HG03342 (cell line): ENCODE data around the gene EFCAB7.
"Not testable (repeated sequence)": the region's sequence is repeated elsewhere in the genome, so short reads cannot be mapped to it uniquely, and the experiment has no call there.

Experiments
- ATAC-seq: cut with Tn5 transposase; IDR thresholded peaks from one replicate; pipeline ENCODE4 v1.9.1; 2021; ENCODE audit warnings: mild to moderate bottlenecking, moderate library complexity; ENCODE audit not compliant: unreplicated experiment

Gene EFCAB7

GRCh38 chr1:63548303-63548702, 25.0 kb downstream of the EFCAB7 start:
- ATAC-seq: no peak

DNA sequence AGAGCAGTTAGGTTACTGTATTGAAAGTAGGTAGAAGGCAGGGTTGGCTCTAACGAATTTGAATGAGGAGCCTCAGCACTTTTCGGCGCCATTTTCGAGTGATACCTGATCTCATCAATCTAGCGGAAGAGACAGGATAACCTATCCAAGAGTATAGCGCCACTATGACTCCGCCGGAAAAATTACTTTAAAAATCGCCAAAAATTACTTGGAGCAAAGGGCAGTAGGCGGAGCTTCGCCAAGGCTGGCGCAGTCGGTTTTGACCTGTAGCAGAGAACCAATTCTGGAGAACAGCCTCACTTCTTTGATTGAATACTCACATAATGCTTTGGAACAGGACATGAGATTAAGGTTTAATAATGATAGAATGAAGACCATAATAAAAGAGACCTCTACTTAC, 25.6 kb downstream of the EFCAB7 start:
- ATAC-seq: no peak

DNA sequence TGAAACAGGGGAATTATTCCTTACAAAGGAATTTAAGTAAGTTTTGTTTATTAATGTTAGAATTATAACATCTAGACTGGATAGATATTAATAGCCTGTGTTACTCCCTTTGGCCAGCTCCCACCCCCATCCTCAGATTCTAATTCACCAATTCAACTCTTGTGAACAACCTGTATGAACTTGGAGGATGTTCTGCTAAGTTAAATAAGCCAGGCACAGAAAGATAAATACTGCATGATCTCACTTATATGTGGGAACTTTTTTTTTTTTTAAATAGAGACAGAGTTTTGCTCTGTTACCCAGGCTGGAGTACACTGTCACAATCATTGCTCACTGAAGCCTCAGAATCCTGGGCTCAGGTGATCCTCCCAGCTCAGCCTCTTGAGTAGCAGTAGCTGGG, 32.2 kb downstream of the EFCAB7 start:
- ATAC-seq: no peak

DNA sequence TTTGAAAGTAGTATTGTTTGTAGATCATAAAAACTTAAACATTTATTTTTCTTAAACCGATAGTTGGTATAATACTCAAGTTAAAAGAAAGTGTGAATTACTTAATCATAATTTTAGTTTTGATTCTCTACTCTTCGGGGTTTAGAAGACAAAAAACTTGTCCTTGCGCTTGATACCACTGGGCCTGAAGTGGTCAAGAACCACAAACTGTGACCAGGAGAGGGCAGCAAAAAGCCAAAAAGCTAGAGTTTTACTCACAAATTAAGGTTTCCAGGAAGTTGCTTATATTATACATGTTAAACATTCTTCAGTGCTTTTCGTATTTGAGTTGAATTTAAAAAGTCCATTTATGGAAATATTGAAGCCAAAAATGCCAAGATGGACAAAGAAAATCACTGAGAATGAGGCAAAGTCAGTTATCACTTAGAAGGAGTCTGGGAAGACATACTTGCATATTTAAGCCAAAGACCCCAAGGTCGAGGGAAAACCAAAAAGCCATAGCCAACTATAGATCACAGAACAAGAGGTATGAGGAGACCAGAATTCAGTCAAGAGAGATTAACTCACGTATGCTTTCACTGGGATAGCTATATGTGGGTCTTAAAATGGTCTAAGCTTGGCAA, 34.2 kb downstream of the EFCAB7 start:
- ATAC-seq: no peak

GRCh38 chr1:63559357-63559756, 36.0 kb downstream of the EFCAB7 start:
- no peak for ATAC-seq

DNA sequence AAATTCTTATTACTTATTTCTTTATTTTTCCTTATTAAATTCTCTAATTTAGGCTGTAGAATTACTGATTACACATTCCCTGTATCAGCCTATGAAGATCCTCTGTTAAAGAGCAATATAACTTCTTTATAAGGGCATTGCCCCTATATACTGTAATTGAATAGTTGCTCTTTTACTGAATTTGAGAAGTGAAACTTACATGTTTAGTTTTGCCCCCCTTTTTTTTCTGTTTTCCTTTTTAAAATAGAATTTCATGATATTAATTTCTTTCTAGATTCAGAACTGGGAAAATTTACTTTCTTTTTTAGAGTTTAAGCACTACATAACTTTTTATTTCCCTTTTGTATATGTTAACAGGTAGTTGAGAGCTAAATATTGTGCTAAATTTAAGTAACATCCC, 40.4 kb downstream of the EFCAB7 start:
- no peak for ATAC-seq

DNA sequence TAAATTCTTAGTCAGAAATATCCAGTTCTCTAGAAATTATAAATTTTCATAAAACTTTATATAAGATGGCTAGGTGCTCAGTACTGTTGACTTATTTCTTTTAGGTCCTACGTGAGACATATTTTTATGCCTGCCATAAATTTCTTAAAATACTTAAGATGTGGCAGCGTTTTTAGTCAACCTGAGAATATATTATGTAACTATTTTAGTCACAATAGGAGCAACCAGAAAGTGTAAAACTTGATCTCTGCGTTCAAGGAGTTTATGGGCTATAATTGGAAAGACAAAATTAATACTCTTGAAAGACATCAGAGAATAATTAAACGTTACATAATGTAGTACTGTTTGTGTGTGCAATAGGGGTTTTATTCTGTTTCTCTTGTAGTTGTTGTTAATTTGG, 45.7 kb downstream of the EFCAB7 start:
- no peak for ATAC-seq

DNA sequence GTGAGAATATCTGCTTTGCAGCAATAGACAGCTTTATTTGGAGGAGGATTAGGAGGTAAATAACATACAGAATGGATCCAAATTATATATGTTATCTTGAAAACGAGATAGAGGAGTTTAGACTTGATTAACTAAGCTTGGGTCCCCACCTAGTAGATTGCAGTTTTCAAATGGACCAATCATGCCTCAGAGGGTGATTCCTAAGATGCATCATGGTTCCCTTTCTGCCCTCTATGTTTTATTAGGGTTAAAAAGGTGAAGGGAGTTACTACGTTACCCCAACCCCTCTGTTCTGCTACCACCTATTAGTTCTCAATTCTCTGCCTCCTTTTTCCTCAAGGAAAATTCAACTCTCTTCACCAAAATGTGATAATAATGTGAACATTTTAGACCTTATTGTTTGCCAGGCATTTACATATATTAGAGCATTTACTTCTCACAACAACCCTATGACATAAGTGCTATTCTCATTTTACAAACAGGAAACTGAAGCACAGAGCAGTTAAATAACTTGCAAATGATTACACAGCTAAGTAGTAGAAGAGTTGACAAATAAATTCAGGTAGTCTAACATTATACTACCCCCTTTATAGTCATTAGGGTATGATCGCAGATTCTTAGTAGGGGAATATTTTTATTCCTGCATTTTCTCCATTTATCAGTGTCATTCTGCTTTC, 46.5 kb downstream of the EFCAB7 start:
- ATAC-seq: no peak

- ATAC-seq: not testable (repeated sequence)
Measured at GRCh38 chr1:63572686-63573085, 49.4 kb downstream of the EFCAB7 start.

GRCh38 chr1:63574203-63574796, 51.0 kb downstream of the EFCAB7 start:
- not testable (repeated sequence) for ATAC-seq

- no peak for ATAC-seq
Measured at GRCh38 chr1:63575340-63575826, 52.1 kb downstream of the EFCAB7 start.

GRCh38 chr1:63586326-63586725, 63.0 kb downstream of the EFCAB7 start:
- ATAC-seq: not testable (repeated sequence)

- no peak for ATAC-seq
Measured at GRCh38 chr1:63590166-63590560, 66.8 kb downstream of the EFCAB7 start.

- no peak for ATAC-seq
Measured at GRCh38 chr1:63592536-63593302, 69.4 kb downstream of the EFCAB7 start.

DNA sequence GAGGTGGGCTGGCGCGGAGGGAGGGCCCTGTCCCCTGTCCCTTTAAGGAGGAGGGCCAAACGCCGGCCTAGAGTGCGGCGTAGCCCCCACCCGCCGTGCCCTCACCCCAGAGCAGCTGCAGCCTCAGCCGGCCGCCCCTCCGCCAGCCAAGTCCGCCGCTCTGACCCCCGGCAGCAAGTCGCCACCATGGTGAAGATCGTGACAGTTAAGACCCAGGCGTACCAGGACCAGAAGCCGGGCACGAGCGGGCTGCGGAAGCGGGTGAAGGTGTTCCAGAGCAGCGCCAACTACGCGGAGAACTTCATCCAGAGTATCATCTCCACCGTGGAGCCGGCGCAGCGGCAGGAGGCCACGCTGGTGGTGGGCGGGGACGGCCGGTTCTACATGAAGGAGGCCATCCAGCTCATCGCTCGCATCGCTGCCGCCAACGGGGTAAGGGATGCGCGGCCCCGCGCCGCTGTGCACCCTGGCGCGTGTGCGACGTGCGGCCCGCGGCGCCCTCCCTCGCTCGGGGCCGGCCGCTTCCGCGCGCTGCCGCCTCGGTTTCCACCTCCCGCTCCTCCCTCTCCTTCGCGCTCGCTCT, 70.1 kb downstream of the EFCAB7 start, which contains the start of gene PGM1:
TSS of gene PGM1 (plus strand) at position 109 of the 583 bp plus-strand sequence. CDS start at position 187, 78 bp downstream.
- peak; percentile 78 for ATAC-seq

DNA sequence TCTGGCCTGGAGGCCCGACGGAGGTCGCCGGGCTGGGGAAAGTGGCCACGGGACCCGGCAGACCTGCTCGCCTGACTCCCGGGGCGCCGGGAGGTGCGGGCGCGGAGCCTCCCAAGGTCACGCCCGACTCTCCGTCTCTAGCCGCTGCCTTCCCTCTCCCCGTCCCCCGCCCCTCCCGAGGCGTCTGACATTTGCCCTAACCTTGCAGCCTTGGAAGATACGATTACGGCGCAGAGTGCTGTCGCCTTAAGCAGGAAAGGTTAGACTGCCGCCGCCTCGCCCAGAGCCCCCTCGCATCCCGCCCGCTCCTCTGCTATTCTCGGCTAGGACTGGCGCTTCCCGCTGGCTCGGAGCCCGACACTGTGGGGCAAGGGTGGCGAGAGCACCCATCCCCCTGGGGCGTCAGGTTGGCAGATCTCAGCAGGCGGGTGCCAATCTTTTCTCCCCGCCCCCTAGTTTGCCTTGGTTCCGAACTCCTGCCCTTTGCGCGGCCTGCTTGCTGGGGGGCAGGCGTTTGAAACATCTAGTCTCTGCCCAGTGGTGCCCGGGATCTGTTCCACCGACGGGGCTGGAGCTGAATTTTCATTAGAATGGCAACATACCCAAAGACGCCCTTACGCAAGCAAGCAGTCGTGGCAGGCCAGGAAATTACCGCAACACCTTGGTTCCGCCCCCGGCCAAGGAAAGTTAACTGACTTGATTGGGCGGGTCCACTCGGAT, 70.7 kb downstream of the EFCAB7 start:
- ATAC-seq: peak; percentile 58

- ATAC-seq: no peak
Measured at GRCh38 chr1:63595435-63595834, 72.1 kb downstream of the EFCAB7 start.

GRCh38 chr1:63599799-63600198, 76.5 kb downstream of the EFCAB7 start:
- no peak for ATAC-seq

DNA sequence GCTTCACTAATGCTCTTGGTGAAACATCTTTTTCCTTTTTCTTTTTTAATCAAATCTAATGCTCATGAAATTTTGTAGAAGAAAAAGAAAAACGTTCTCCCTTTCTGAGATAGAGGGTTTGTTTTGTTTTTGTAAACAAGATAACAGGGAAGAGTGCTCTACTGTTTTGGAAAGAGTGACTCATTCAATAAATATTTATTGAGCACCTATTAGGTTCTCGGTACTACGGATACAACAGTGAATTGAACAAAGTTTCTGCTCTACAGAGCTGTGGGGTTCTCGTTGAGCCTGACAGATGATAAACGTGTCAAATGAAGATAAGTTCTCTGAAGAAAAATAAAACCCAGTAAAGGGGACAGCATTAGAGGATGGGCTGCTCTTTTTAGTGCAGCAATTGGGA, 76.9 kb downstream of the EFCAB7 start:
- no peak for ATAC-seq

- ATAC-seq: no peak
Measured at GRCh38 chr1:63601061-63601460, 77.7 kb downstream of the EFCAB7 start.
